ENCODE data around the gene TNC. TPM values are rescaled to one million over a fixed set of nuclear protein-coding genes. Genes with fewer than 3 reads are reported as not detected.

TNC gene
- total and polyA plus RNA-seq, 10 of the 15 experiments (the other 5 are each of a cell fraction or from before 2014, with no cell fraction given) = 0.05 to 4.2 (median 0.14) TPM

DNA sequence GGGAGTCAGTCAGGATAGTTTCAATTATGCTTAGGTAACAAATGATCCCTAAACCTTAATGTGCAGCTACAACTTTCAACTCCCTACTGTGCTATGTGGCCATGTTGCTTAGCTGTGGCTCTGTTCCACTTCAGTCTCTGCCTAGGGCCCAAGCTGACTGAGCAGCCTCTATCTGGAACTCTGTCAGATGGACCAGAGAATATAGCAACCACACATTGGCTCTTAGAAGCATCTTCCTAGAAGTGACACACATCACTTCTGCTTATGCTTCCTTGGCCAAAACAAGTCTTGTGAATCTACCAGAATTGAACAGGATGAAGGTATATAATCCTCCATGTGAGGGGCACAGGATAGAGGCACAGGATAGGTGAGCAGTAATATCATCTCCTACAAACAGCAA is 36.7 kb upstream of the TNC start:
- SMC1A ChIA-PET (ENCODE audit: uncharacterized antibody, unreplicated experiment) = no interaction called here
- POLR2A ChIA-PET = no interaction called here
- no peaks in the 10 kb centered on the region for H4K20me1 ChIP-seq (ENCODE audit: control insufficient read depth, insufficient read depth)
- RAD21 ChIA-PET (ENCODE audit: unreplicated experiment) = no interaction called here
- TF ChIP-seq CBX3 (IDR thresholded peaks at IDR 0.05; ENCODE audit: borderline replicate concordance, low read depth) = no peak
- no peak for TF ChIP-seq SREBF2 (IDR thresholded peaks at IDR 0.05; ENCODE audit: low read length)
- TF ChIP-seq ASH2L (IDR thresholded peaks at IDR 0.05; ENCODE audit: borderline replicate concordance, low read depth) = no peak
- TF ChIP-seq, protein P1, sequence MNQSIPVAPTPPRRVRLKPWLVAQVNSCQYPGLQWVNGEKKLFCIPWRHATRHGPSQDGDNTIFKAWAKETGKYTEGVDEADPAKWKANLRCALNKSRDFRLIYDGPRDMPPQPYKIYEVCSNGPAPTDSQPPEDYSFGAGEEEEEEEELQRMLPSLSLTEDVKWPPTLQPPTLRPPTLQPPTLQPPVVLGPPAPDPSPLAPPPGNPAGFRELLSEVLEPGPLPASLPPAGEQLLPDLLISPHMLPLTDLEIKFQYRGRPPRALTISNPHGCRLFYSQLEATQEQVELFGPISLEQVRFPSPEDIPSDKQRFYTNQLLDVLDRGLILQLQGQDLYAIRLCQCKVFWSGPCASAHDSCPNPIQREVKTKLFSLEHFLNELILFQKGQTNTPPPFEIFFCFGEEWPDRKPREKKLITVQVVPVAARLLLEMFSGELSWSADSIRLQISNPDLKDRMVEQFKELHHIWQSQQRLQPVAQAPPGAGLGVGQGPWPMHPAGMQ (IDR thresholded peaks at IDR 0.05; ENCODE audit: borderline replicate concordance) = no peak
- TF ChIP-seq NFYA (IDR thresholded peaks at IDR 0.05; ENCODE audit: borderline replicate concordance, low read depth, low read length) = no peak
- TF ChIP-seq PAX5 (IDR thresholded peaks at IDR 0.05; ENCODE audit: borderline replicate concordance, low read depth, low read length) = no peak
- no peak for TF ChIP-seq ZNF24 (IDR thresholded peaks at IDR 0.05)
- TF ChIP-seq, protein P2, sequence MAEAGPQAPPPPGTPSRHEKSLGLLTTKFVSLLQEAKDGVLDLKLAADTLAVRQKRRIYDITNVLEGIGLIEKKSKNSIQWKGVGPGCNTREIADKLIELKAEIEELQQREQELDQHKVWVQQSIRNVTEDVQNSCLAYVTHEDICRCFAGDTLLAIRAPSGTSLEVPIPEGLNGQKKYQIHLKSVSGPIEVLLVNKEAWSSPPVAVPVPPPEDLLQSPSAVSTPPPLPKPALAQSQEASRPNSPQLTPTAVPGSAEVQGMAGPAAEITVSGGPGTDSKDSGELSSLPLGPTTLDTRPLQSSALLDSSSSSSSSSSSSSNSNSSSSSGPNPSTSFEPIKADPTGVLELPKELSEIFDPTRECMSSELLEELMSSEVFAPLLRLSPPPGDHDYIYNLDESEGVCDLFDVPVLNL (IDR thresholded peaks at IDR 0.05; ENCODE audit: low read depth, low read length) = no peak
- TF ChIP-seq EZH2 (IDR thresholded peaks at IDR 0.05; ENCODE audit: borderline replicate concordance, control insufficient read depth, low read depth, low read length) = no peak
- TF ChIP-seq, protein P3, sequence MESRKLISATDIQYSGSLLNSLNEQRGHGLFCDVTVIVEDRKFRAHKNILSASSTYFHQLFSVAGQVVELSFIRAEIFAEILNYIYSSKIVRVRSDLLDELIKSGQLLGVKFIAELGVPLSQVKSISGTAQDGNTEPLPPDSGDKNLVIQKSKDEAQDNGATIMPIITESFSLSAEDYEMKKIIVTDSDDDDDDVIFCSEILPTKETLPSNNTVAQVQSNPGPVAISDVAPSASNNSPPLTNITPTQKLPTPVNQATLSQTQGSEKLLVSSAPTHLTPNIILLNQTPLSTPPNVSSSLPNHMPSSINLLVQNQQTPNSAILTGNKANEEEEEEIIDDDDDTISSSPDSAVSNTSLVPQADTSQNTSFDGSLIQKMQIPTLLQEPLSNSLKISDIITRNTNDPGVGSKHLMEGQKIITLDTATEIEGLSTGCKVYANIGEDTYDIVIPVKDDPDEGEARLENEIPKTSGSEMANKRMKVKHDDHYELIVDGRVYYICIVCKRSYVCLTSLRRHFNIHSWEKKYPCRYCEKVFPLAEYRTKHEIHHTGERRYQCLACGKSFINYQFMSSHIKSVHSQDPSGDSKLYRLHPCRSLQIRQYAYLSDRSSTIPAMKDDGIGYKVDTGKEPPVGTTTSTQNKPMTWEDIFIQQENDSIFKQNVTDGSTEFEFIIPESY (IDR thresholded peaks at IDR 0.05) = no peak
- TF ChIP-seq, protein P4, sequence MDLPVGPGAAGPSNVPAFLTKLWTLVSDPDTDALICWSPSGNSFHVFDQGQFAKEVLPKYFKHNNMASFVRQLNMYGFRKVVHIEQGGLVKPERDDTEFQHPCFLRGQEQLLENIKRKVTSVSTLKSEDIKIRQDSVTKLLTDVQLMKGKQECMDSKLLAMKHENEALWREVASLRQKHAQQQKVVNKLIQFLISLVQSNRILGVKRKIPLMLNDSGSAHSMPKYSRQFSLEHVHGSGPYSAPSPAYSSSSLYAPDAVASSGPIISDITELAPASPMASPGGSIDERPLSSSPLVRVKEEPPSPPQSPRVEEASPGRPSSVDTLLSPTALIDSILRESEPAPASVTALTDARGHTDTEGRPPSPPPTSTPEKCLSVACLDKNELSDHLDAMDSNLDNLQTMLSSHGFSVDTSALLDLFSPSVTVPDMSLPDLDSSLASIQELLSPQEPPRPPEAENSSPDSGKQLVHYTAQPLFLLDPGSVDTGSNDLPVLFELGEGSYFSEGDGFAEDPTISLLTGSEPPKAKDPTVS (IDR thresholded peaks at IDR 0.05; ENCODE audit: low read depth, low read length) = no peak
- no peak for TF ChIP-seq TAF1 (IDR thresholded peaks at IDR 0.05; ENCODE audit: borderline replicate concordance, low read depth, low read length)
- TF ChIP-seq STAT3 (IDR thresholded peaks at IDR 0.05; ENCODE audit: low read depth, low read length) = no peak
- no peak for TF ChIP-seq ZNF384 (IDR thresholded peaks at IDR 0.05; ENCODE audit: borderline replicate concordance, low read depth, low read length)
- no peak for TF ChIP-seq SREBF1 (IDR thresholded peaks at IDR 0.05; ENCODE audit: low read length)
- TF ChIP-seq, protein P5, sequence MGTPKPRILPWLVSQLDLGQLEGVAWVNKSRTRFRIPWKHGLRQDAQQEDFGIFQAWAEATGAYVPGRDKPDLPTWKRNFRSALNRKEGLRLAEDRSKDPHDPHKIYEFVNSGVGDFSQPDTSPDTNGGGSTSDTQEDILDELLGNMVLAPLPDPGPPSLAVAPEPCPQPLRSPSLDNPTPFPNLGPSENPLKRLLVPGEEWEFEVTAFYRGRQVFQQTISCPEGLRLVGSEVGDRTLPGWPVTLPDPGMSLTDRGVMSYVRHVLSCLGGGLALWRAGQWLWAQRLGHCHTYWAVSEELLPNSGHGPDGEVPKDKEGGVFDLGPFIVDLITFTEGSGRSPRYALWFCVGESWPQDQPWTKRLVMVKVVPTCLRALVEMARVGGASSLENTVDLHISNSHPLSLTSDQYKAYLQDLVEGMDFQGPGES (IDR thresholded peaks at IDR 0.05) = no peak
- TF ChIP-seq CBX5 (IDR thresholded peaks at IDR 0.05; ENCODE audit: low read depth) = no peak
- no peak for FAIRE-seq
- no TSS peak for BruUV-seq (replicated peaks)
- H3K9ac ChIP-seq (ENCODE audit: control insufficient read depth, insufficient read depth, low read length) = no peak overlapping the region
- no peak overlapping the region for H3K4me2 ChIP-seq (ENCODE audit: control insufficient read depth, insufficient read depth)
- no peak overlapping the region for H3K27ac ChIP-seq (ENCODE audit: control insufficient read depth, insufficient read depth)
- intact Hi-C loops (cut with micrococcal nuclease; ENCODE audit: unreplicated experiment) (no loop called here), in situ Hi-C loops (cut with MboI) (no loop called here)
- CTCF ChIA-PET = no interaction called here
- DNase-seq (ENCODE audit: low read depth, low spot score) = no peak
- no peaks in the 10 kb centered on the region for H3K4me1 ChIP-seq (ENCODE audit: control insufficient read depth, insufficient read depth, low read length)
- ATAC-seq = no peak
- H3K79me2 ChIP-seq (ENCODE audit: control insufficient read depth, insufficient read depth, low read length) = no peaks in the 10 kb centered on the region
- no peaks in the 10 kb centered on the region for H3K27me3 ChIP-seq (replicated peaks in 1 of 2; ENCODE audit: control insufficient read depth in 2 of 2, insufficient read depth in 2 of 2, low read length in 1 of 2)
- no peaks in the 10 kb centered on the region for H3K36me3 ChIP-seq (ENCODE audit: control insufficient read depth in 2 of 2, insufficient read depth in 2 of 2, low read length in 1 of 2)
- H3K9me3 ChIP-seq (replicated peaks; ENCODE audit: control insufficient read depth, insufficient read depth, low read length) = no peaks in the 10 kb centered on the region
- no peak overlapping the region for H3K4me3 ChIP-seq
- no peak overlapping the region for H2AFZ ChIP-seq (ENCODE audit: control insufficient read depth, low read depth, low read length)
